ENCODE measurements around the gene NMRK1.

GRCh38 chr9:75130172-75130571 lies 42.2 kb upstream of the NMRK1 start:
- no peak for TF ChIP-seq EZH2 (IDR thresholded peaks at IDR 0.05; ENCODE audit: low read length, unreplicated experiment)
- TF ChIP-seq CTCF (conservative IDR thresholded peaks at IDR 0.05; ENCODE audit: low read depth, low read length): no peak
